Endothelial cell of umbilical vein (primary cell): ENCODE results near the gene C4orf51. TPM values are rescaled to one million over a fixed set of nuclear protein-coding genes. Genes with fewer than 3 reads are reported as not detected.

Source experiments
- BruUV-seq: library from RNA; stranded (reverse); fragments of 400-500 nt; replicated peaks from 2 replicates; lab custom pipeline; 2021; lab: Mats Ljungman, UMichigan
- CTCF ChIA-PET: fragments of 300-600, 350-600 bp; sonication (Branson Sonifier 250); formaldehyde crosslinking; loops from one replicate; lab custom pipeline; 2021; ENCODE audit warnings: antibody characterized with exemption, inconsistent platforms; lab: Charles Lee
- POLR2A ChIA-PET: fragments of 300-600, 350-600 bp; sonication (Branson Sonifier 250); formaldehyde crosslinking; loops from one replicate; lab custom pipeline; 2021; ENCODE audit warnings: antibody characterized with exemption, inconsistent platforms; lab: Charles Lee
- DNase-seq: peaks from one replicate; pipeline ENCODE4 v3.0.0-alpha.2; 2011; ENCODE audit warnings: low read depth, low spot score
- FAIRE-seq: peaks from 2 replicates; lab custom pipeline; 2011; peaks lifted over from hg19 to GRCh38; lab: Jason Lieb, UNC
- H2AFZ ChIP-seq: 2 replicates; pipeline ENCODE4 v1.6.0; 2012; ENCODE audit warnings: low read depth, low read length, control low read depth, inconsistent platforms
- H3K27ac ChIP-seq: 2 replicates; pipeline ENCODE4 v1.5.1; 2011; ENCODE audit warnings: low read depth, mild to moderate bottlenecking, control low read depth, low read length, moderate library complexity; ENCODE audit not compliant: insufficient read depth
- H3K27me3 ChIP-seq, 2 experiments: 2 replicates each; pipeline versions ENCODE4 v1.6.0 to v1.6.1; 2011; ENCODE audit warnings: low read length in 2 of 2, mixed read lengths in 1 of 2; ENCODE audit not compliant: control insufficient read depth in 2 of 2, insufficient read depth in 2 of 2
- H3K36me3 ChIP-seq, 2 experiments: 2 replicates in 1 of 2; 3 replicates in 1 of 2; pipeline ENCODE4 v1.5.1; 2011; ENCODE audit warnings: low read length in 2 of 2, mild to moderate bottlenecking in 1 of 2, moderate library complexity in 1 of 2; ENCODE audit not compliant: control insufficient read depth in 2 of 2, insufficient read depth in 2 of 2; ENCODE audit errors: extremely low read depth in 1 of 2
- H3K4me1 ChIP-seq: 3 replicates; pipeline ENCODE4 v1.5.1; 2011; ENCODE audit warnings: mild to moderate bottlenecking, low read length; ENCODE audit not compliant: control insufficient read depth, insufficient read depth; ENCODE audit errors: extremely low read depth
- H3K4me2 ChIP-seq: 2 replicates; pipeline ENCODE4 v1.6.1; 2011; ENCODE audit warnings: low read length, control low read depth, mixed read lengths; ENCODE audit not compliant: insufficient read depth
- H3K4me3 ChIP-seq, 3 experiments: fragments of 200-600 bp in 1 of 3; sonication (generic), shearing (Covaris generic) in 1 of 3; replicated peaks in 1 of 3; 2 replicates each; pipeline ENCODE4 v1.5.1; 2011 to 2016; ENCODE audit warnings: control low read depth in 3 of 3, low read length in 3 of 3, mild to moderate bottlenecking in 2 of 3, inconsistent platforms in 1 of 3, low read depth in 1 of 3, moderate library complexity in 1 of 3; ENCODE audit not compliant: insufficient read depth in 1 of 3
- H3K79me2 ChIP-seq: 2 replicates; pipeline ENCODE4 v1.6.0; 2012; ENCODE audit warnings: low read length, inconsistent platforms; ENCODE audit not compliant: control insufficient read depth, insufficient read depth
- H3K9ac ChIP-seq: replicated peaks from 2 replicates; pipeline ENCODE3; 2011; ENCODE audit warnings: low read length, control low read depth; ENCODE audit not compliant: insufficient read depth; ENCODE audit errors: extremely low read depth
- H3K9me1 ChIP-seq: replicated peaks from 3 replicates; pipeline ENCODE4 v1.6.0; 2011; ENCODE audit warnings: mild to moderate bottlenecking, low read length; ENCODE audit not compliant: control insufficient read depth, insufficient read depth; ENCODE audit errors: extremely low read depth
- H3K9me3 ChIP-seq: replicated peaks from 2 replicates; pipeline ENCODE4 v1.5.1; 2012; ENCODE audit warnings: low read length, inconsistent platforms; ENCODE audit not compliant: control insufficient read depth, insufficient read depth
- H4K20me1 ChIP-seq: replicated peaks from 2 replicates; pipeline ENCODE3; 2011; ENCODE audit warnings: mild to moderate bottlenecking, low read length; ENCODE audit not compliant: control insufficient read depth, insufficient read depth; ENCODE audit errors: extremely low read depth
- CTCF ChIP-seq, 2 donors: IDR thresholded peaks; 1 replicate in 1 of 2; 2 replicates in 1 of 2; pipeline ENCODE4 v1.5.1; 2011; ENCODE audit warnings: low read length in 2 of 2, mild to moderate bottlenecking in 2 of 2, moderate library complexity in 2 of 2, control low read depth in 1 of 2, inconsistent platforms in 1 of 2, low read depth in 1 of 2; ENCODE audit not compliant: insufficient read depth in 1 of 2; ENCODE audit errors: extremely low read depth in 1 of 2
- EZH2 ChIP-seq: IDR thresholded peaks from 2 replicates; pipeline ENCODE4 v1.6.1; 2012; ENCODE audit warnings: borderline replicate concordance, low read depth, mild to moderate bottlenecking, moderate library complexity, low read length, inconsistent platforms; ENCODE audit not compliant: severe bottlenecking
- FOS ChIP-seq: IDR thresholded peaks from 2 replicates; pipeline ENCODE4 v1.6.1; 2011; ENCODE audit warnings: mild to moderate bottlenecking, low read length, moderate library complexity, borderline replicate concordance; ENCODE audit not compliant: insufficient read depth
- GATA2 ChIP-seq: IDR thresholded peaks from 2 replicates; pipeline ENCODE4 v1.7.0; 2011; ENCODE audit warnings: low read depth, mild to moderate bottlenecking, moderate library complexity, mixed read lengths, low read length; ENCODE audit not compliant: insufficient read length, insufficient read depth
- JUN ChIP-seq: IDR thresholded peaks from 2 replicates; pipeline ENCODE4 v1.6.1; 2011; ENCODE audit warnings: borderline replicate concordance, low read depth; ENCODE audit not compliant: insufficient read length, insufficient read depth
- MAX ChIP-seq: IDR thresholded peaks from 2 replicates; pipeline ENCODE4 v1.6.1; 2011; ENCODE audit not compliant: insufficient read depth, insufficient read length
- MYC ChIP-seq: IDR thresholded peaks from one replicate; pipeline ENCODE4 v1.6.1; 2011; ENCODE audit warnings: mild to moderate bottlenecking, low read depth, low read length
- POLR2A ChIP-seq: IDR thresholded peaks from 2 replicates; pipeline ENCODE4 v1.6.1; 2012; ENCODE audit warnings: low read depth, mild to moderate bottlenecking, control low read depth, low read length
- POLR2AphosphoS5 ChIP-seq: IDR thresholded peaks from 2 replicates; pipeline ENCODE4 v1.6.1; 2012; ENCODE audit warnings: low read depth, mild to moderate bottlenecking, control low read depth, low read length, moderate library complexity; ENCODE audit not compliant: insufficient read depth
- dilution Hi-C: fragments of 300-500 bp; cut with MboI; formaldehyde crosslinking; loops from one replicate; pipeline ENCODE4 v1.15.0; 2019; ENCODE audit warnings: low sequenced_read_pairs; ENCODE audit not compliant: extremely low pct_ligation_motif_present
- intact Hi-C: fragments of 100-400 bp; cut with micrococcal nuclease; formaldehyde crosslinking; loops from one replicate; pipeline ENCODE4 v1.10.0; 2022
- polyA plus RNA-seq, 4 experiments: library from polyadenylated mRNA; depleted of rRNA in 3 of 4; stranded (reverse) in 3 of 4; unstranded in 1 of 4; fragments of >200 nt; gene quantifications; 2 replicates each; pipeline versions ENCODE4 v1.2.1 to v1.2.3, GENCODE V29; 2011 to 2012; ENCODE audit warnings: missing spikeins in 1 of 4
- total RNA-seq: library from RNA; stranded (reverse); gene quantifications from 2 replicates; pipeline ENCODE4 v1.2.3, GENCODE V29; 2021

Gene C4orf51
- total and polyA plus RNA-seq, 2 donors (not counting 3 experiments of a cell fraction or from before 2014, with no cell fraction given): not detected

- Histone ChIP-seq H3K9ac (no peak overlapping the region), H3K27ac (no peak overlapping the region), H3K4me1 (peaks cover 4% of the 10 kb centered on the region), H3K36me3 (no peaks in the 10 kb centered on the region), H3K4me2 (no peak overlapping the region), H4K20me1 (no peaks in the 10 kb centered on the region), H3K9me1 (no peaks in the 10 kb centered on the region), H3K9me3 (no peaks in the 10 kb centered on the region), H2AFZ (no peak overlapping the region), H3K27me3 (no peaks in the 10 kb centered on the region), H3K79me2 (no peaks in the 10 kb centered on the region), H3K4me3 (no peak overlapping the region)
- POLR2A ChIA-PET: interaction anchor here (0.6 kb wide), 1 partner anchor 117 kb away, joined by 6 read pairs; no protein-coding TSS in a partner anchor
- no peak for TF ChIP-seq GATA2
- TF ChIP-seq POLR2A: no peak
- no peak for TF ChIP-seq MYC
- no peak for TF ChIP-seq POLR2AphosphoS5
- no peak for TF ChIP-seq CTCF (IDR thresholded peaks at IDR 0.05; ENCODE audit: extremely low read depth in 1 of 2, insufficient read depth in 1 of 2, low read depth in 1 of 2, low read length in 2 of 2)
- no peak for TF ChIP-seq MAX
- TF ChIP-seq EZH2: no peak
- no peak for TF ChIP-seq FOS
- TF ChIP-seq JUN: no peak
- CTCF ChIA-PET: no interaction called here
- FAIRE-seq: no peak
- BruUV-seq: no TSS peak
- intact Hi-C loops: no loop called here
- dilution Hi-C loops: no loop called here
- no peak for DNase-seq
Measured at GRCh38 chr4:145670422-145670821, 9.5 kb upstream of the C4orf51 start.
